H9 (cell line): Measurements from ENCODE around the gene ZBTB49. TPM values are rescaled to one million over a fixed set of nuclear protein-coding genes. Genes with fewer than 3 reads are reported as not detected.

Experiments
- DNase-seq: peaks from one replicate; pipeline ENCODE4 v3.0.0-alpha.2; 2017
- H2AFZ ChIP-seq: one replicate; pipeline ENCODE4 v1.6.1; 2013; ENCODE audit warnings: mild to moderate bottlenecking, low read length, control low read depth, moderate library complexity
- H2AK5ac ChIP-seq: 2 replicates; pipeline ENCODE4 v1.6.1; 2013; ENCODE audit warnings: low read length, control low read depth, mixed read lengths; ENCODE audit not compliant: insufficient read length
- H2BK120ac ChIP-seq: one replicate; pipeline ENCODE4 v1.6.1; 2013; ENCODE audit warnings: low read depth, mild to moderate bottlenecking, low read length, control low read depth, inconsistent platforms; ENCODE audit not compliant: poor library complexity, severe bottlenecking
- H2BK12ac ChIP-seq: 2 replicates; pipeline ENCODE4 v1.6.1; 2013; ENCODE audit warnings: low read length, control low read depth, mixed read lengths, low read depth; ENCODE audit not compliant: insufficient read length
- H2BK15ac ChIP-seq: 2 replicates; pipeline ENCODE4 v1.6.1; 2013; ENCODE audit warnings: low read depth, low read length, control low read depth
- H2BK20ac ChIP-seq: one replicate; pipeline ENCODE4 v1.6.1; 2013; ENCODE audit warnings: low read depth, mild to moderate bottlenecking, low read length, control low read depth, inconsistent platforms; ENCODE audit not compliant: poor library complexity, severe bottlenecking
- H2BK5ac ChIP-seq: 2 replicates; pipeline ENCODE4 v1.6.1; 2013; ENCODE audit warnings: low read length, control low read depth, mixed read lengths; ENCODE audit not compliant: insufficient read length
- H3K14ac ChIP-seq: 2 replicates; pipeline ENCODE4 v1.6.1; 2013; ENCODE audit warnings: low read length, control low read depth; ENCODE audit not compliant: insufficient read depth
- H3K18ac ChIP-seq: 2 replicates; pipeline ENCODE4 v1.6.1; 2013; ENCODE audit warnings: low read depth, mild to moderate bottlenecking, mixed read lengths, low read length, control low read depth; ENCODE audit not compliant: insufficient read length
- H3K23ac ChIP-seq: 2 replicates; pipeline ENCODE4 v1.6.1; 2013; ENCODE audit warnings: low read length, control low read depth, mixed read lengths, low read depth; ENCODE audit not compliant: insufficient read length
- H3K23me2 ChIP-seq: 2 replicates; pipeline ENCODE4 v1.6.1; 2013; ENCODE audit warnings: low read depth, mild to moderate bottlenecking, mixed read lengths, low read length, control low read depth; ENCODE audit not compliant: insufficient read length, poor library complexity, severe bottlenecking
- H3K27ac ChIP-seq: 2 replicates; pipeline ENCODE4 v1.5.1; 2013; ENCODE audit warnings: low read length, control low read depth, mixed read lengths, low read depth; ENCODE audit not compliant: insufficient read length
- H3K27me3 ChIP-seq: 2 replicates; pipeline ENCODE4 v1.6.1; 2013; ENCODE audit warnings: low read length, control low read depth, inconsistent platforms; ENCODE audit not compliant: insufficient read depth
- H3K4ac ChIP-seq: 2 replicates; pipeline ENCODE4 v1.6.1; 2013; ENCODE audit warnings: low read depth, mild to moderate bottlenecking, control low read depth, inconsistent platforms, low read length, moderate library complexity
- H3K4me1 ChIP-seq: 2 replicates; pipeline ENCODE4 v1.6.1; 2013; ENCODE audit warnings: low read length, control low read depth, inconsistent platforms; ENCODE audit not compliant: insufficient read depth
- H3K4me2 ChIP-seq: 2 replicates; pipeline ENCODE4 v1.6.1; 2013; ENCODE audit warnings: low read length, control low read depth, mixed read lengths; ENCODE audit not compliant: insufficient read length, insufficient read depth
- H3K56ac ChIP-seq: 2 replicates; pipeline ENCODE4 v1.6.1; 2013; ENCODE audit warnings: low read depth, mild to moderate bottlenecking, mixed read lengths, low read length, control low read depth; ENCODE audit not compliant: insufficient read length
- H3K79me1 ChIP-seq: 2 replicates; pipeline ENCODE4 v1.6.1; 2013; ENCODE audit warnings: low read depth, mild to moderate bottlenecking, moderate library complexity, low read length, control low read depth, inconsistent platforms; ENCODE audit not compliant: insufficient read depth, poor library complexity, severe bottlenecking
- H3K79me2 ChIP-seq: 2 replicates; pipeline ENCODE4 v1.6.1; 2013; ENCODE audit warnings: low read length, control low read depth, inconsistent platforms; ENCODE audit not compliant: insufficient read depth
- H3K9ac ChIP-seq: 2 replicates; pipeline ENCODE4 v1.6.1; 2013; ENCODE audit warnings: low read length, control low read depth, mixed read lengths; ENCODE audit not compliant: insufficient read length; ENCODE audit errors: extremely low read depth
- H3K9me3 ChIP-seq: one replicate; pipeline ENCODE4 v1.6.1; 2013; ENCODE audit warnings: low read depth, low read length, inconsistent platforms; ENCODE audit not compliant: control insufficient read depth
- H3T11ph ChIP-seq: one replicate; pipeline ENCODE4 v1.6.1; 2013; ENCODE audit warnings: mild to moderate bottlenecking, low read length, control low read depth, inconsistent platforms
- H4K20me1 ChIP-seq: one replicate; pipeline ENCODE4 v1.6.1; 2013; ENCODE audit not compliant: control insufficient read depth, insufficient read length, insufficient read depth
- H4K5ac ChIP-seq: 2 replicates; pipeline ENCODE4 v1.6.1; 2013; ENCODE audit warnings: low read depth, mild to moderate bottlenecking, mixed read lengths, low read length, control low read depth; ENCODE audit not compliant: insufficient read length
- H4K8ac ChIP-seq: replicated peaks from 2 replicates; pipeline ENCODE4 v1.6.1; 2013; ENCODE audit warnings: low read length, control low read depth, mixed read lengths, low read depth; ENCODE audit not compliant: insufficient read length
- H4K91ac ChIP-seq: 2 replicates; pipeline ENCODE4 v1.6.1; 2013; ENCODE audit warnings: low read depth, mild to moderate bottlenecking, moderate library complexity, mixed read lengths, low read length, control low read depth; ENCODE audit not compliant: insufficient read length
- H3K27ac Mint-ChIP-seq, 3 experiments: 2 replicates in 2 of 3; 3 replicates in 1 of 3; pipeline ENCODE4 v1.8.0; 2020 to 2021; ENCODE audit warnings: mixed read lengths in 3 of 3, mild to moderate bottlenecking in 1 of 3, moderate library complexity in 1 of 3
- H3K27me3 Mint-ChIP-seq: 2 replicates; pipeline ENCODE4 v1.8.0; 2021; ENCODE audit warnings: low read depth, mild to moderate bottlenecking, moderate library complexity, mixed read lengths
- H3K36me3 Mint-ChIP-seq, 3 experiments: 2 replicates in 2 of 3; 3 replicates in 1 of 3; pipeline ENCODE4 v1.8.0; 2020 to 2021; ENCODE audit warnings: low read depth in 3 of 3, mixed read lengths in 3 of 3; ENCODE audit not compliant: insufficient read depth in 1 of 3
- H3K4me1 Mint-ChIP-seq, 2 experiments: 2 replicates each; pipeline ENCODE4 v1.8.0; 2020; ENCODE audit warnings: mixed read lengths in 2 of 2
- H3K4me3 Mint-ChIP-seq, 2 experiments: 2 replicates in 1 of 2; 3 replicates in 1 of 2; pipeline ENCODE4 v1.8.0; 2020 to 2021; ENCODE audit warnings: mild to moderate bottlenecking in 2 of 2, mixed read lengths in 2 of 2, moderate library complexity in 1 of 2
- H3K9me3 Mint-ChIP-seq, 2 experiments: 2 replicates in 1 of 2; 3 replicates in 1 of 2; pipeline ENCODE4 v1.8.0; 2020; ENCODE audit warnings: mild to moderate bottlenecking in 2 of 2, mixed read lengths in 2 of 2, moderate library complexity in 1 of 2
- WGBS: extraction: QIAGEN DNeasy Blood & Tissue Kit; methylation state at CpG from one replicate; pipeline ENCODE4 v1.1.7; 2013; ENCODE audit warnings: missing lambda C conversion rate, low lambda C conversion rate, mixed read lengths; ENCODE audit not compliant: insufficient read length; ENCODE audit errors: extremely low coverage; 5-methylcytosine and 5-hydroxymethylcytosine counted together
- total RNA-seq: library from RNA; stranded (reverse); gene quantifications from 2 replicates; pipeline ENCODE4 v1.2.1, GENCODE V29; 2021
- TF ChIP-seq, protein P1 (sequence below): fragments of 200-600 bp; sonication (generic); conservative IDR thresholded peaks from 3 replicates; pipeline ENCODE4 v1.8.0; 2021; ENCODE audit warnings: antibody characterized with exemption, mild to moderate bottlenecking

The ZBTB49 gene
- total RNA-seq, 1 experiment from 2014 or later, result 8.7 TPM

DNA sequence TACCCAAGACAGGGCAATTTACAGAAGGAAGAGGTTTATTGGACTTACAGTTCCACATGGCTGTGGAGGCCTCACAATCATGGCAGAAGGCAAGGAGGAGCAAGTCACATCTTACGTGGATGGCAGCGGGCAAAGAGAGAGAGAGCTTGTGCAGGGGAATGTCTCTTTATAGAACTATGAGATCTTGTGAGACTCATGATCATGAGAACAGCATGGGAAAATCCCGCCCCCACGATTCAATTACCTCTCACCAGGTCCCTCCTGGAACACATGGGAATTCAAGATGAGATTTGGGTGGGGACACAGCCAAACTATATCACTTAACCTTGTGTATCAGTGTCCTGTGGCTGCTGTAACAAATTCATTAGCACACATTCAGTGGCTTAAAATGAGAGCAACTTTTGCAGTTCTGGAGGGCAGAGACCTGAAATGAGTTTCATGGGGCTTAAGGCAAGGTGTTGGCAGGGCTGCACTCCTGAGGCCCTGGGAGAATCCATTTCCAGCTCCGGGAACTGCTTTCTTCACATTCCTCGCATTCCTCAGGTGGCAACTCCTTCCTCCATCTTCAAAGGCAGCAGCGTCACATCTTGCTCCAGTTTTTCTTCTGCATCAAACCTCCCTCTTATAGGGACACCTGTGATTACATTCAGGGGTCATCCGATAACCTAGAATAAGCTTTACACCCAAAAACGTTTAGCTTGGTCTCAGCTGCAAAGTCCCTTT, 74.6 kb downstream of the ZBTB49 start:
- Histone ChIP-seq H3K9me3 (no peaks in the 10 kb centered on the region), H2AK5ac (no peak overlapping the region), H2AFZ (no peak overlapping the region), H2BK12ac (no peak overlapping the region), H3K18ac (no peak overlapping the region), H3K27ac (no peak overlapping the region), H3K79me1 (no peaks in the 10 kb centered on the region), H2BK5ac (no peak overlapping the region), H3K14ac (no peak overlapping the region), H3K4ac (no peak overlapping the region), H3K4me1 (no peaks in the 10 kb centered on the region), H2BK120ac (no peak overlapping the region), H3K23ac (no peak overlapping the region), H3K4me2 (no peak overlapping the region), H3K27me3 (no peaks in the 10 kb centered on the region), H4K20me1 (no peaks in the 10 kb centered on the region), H2BK15ac (no peak overlapping the region), H4K5ac (no peak overlapping the region), H4K91ac (no peak overlapping the region), H4K8ac (no peak overlapping the region), H3T11ph (no peak overlapping the region), H3K23me2 (no peaks in the 10 kb centered on the region), H3K79me2 (no peaks in the 10 kb centered on the region), H3K9ac (no peak overlapping the region), H3K56ac (no peak overlapping the region), H2BK20ac (no peak overlapping the region)
- H3K27ac Mint-ChIP-seq, result no peak overlapping the region; a peak in 1 of 7 replicates
- H3K4me3 Mint-ChIP-seq, result no peak overlapping the region
- peaks cover 14 to 16% of the 10 kb centered on the region in 2 experiments for H3K4me1 Mint-ChIP-seq
- DNase-seq, result peak; percentile 53
- peaks cover 20% of the 10 kb centered on the region for H3K27me3 Mint-ChIP-seq
- no CpG with 5 or more reads among the region's 9 CpGs for WGBS
- TF ChIP-seq, protein P1, sequence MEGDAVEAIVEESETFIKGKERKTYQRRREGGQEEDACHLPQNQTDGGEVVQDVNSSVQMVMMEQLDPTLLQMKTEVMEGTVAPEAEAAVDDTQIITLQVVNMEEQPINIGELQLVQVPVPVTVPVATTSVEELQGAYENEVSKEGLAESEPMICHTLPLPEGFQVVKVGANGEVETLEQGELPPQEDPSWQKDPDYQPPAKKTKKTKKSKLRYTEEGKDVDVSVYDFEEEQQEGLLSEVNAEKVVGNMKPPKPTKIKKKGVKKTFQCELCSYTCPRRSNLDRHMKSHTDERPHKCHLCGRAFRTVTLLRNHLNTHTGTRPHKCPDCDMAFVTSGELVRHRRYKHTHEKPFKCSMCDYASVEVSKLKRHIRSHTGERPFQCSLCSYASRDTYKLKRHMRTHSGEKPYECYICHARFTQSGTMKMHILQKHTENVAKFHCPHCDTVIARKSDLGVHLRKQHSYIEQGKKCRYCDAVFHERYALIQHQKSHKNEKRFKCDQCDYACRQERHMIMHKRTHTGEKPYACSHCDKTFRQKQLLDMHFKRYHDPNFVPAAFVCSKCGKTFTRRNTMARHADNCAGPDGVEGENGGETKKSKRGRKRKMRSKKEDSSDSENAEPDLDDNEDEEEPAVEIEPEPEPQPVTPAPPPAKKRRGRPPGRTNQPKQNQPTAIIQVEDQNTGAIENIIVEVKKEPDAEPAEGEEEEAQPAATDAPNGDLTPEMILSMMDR, result no peak
- H3K9me3 Mint-ChIP-seq, result peaks cover 2 to 12% of the 10 kb centered on the region in 2 experiments; a peak in 2 of 5 replicates
- peaks cover 2 to 7% (median 2%) of the 10 kb centered on the region in 3 experiments; a peak in 4 of 7 replicates for H3K36me3 Mint-ChIP-seq
